SK-N-SH (cell line): ENCODE results near the gene EPO. TPM values are rescaled to one million over a fixed set of nuclear protein-coding genes. Genes with fewer than 3 reads are reported as not detected.

ENCODE experiments used
- CTCF ChIA-PET: fragments of 300-600, 350-600 bp; formaldehyde crosslinking; extraction: SDS; loops from one replicate; lab custom pipeline; 2021; lab: Yijun Ruan, JAX
- POLR2A ChIA-PET: fragments of 350-600 bp; sonication (Branson Sonifier 250); formaldehyde crosslinking; extraction: SDS; loops from one replicate; lab custom pipeline; 2020; ENCODE audit warnings: antibody characterized with exemption, inconsistent platforms; lab: Yijun Ruan, JAX
- DNase-seq: peaks from one replicate; pipeline ENCODE4 v3.0.0; 2012
- H2AFZ ChIP-seq: fragments of 200-600 bp; sonication (generic); 2 replicates; pipeline ENCODE4 v1.8.1; 2016; ENCODE audit warnings: antibody characterized with exemption, mild to moderate bottlenecking, low read depth
- H3F3A ChIP-seq: fragments of 200-600 bp; sonication (generic); replicated peaks from 2 replicates; pipeline ENCODE3; 2016; ENCODE audit warnings: antibody characterized with exemption, mild to moderate bottlenecking; ENCODE audit not compliant: insufficient read depth
- H3K27ac ChIP-seq, 2 experiments: fragments of 200-500 bp in 1 of 2; fragments of 200-600 bp in 1 of 2; sonication (Bioruptor generic) in 1 of 2; sonication (generic), shearing (Covaris generic) in 1 of 2; 2 replicates each; pipeline versions ENCODE4 v1.5.1 to v1.6.1; 2014 to 2016; ENCODE audit warnings: low read depth in 2 of 2, inconsistent platforms in 1 of 2, low read length in 1 of 2, mild to moderate bottlenecking in 1 of 2, mixed read lengths in 1 of 2
- H3K27me3 ChIP-seq: fragments of 200-600 bp; sonication (generic), shearing (Covaris generic); 2 replicates; pipeline ENCODE4 v1.6.1; 2016; ENCODE audit warnings: mixed run types; ENCODE audit not compliant: insufficient read depth
- H3K36me3 ChIP-seq, 2 experiments: fragments of 200-500 bp in 1 of 2; fragments of 200-600 bp in 1 of 2; sonication (Bioruptor generic) in 1 of 2; sonication (generic) in 1 of 2; replicated peaks in 1 of 2; 2 replicates each; pipeline versions ENCODE3 to v1.5.1; 2014 to 2016; ENCODE audit warnings: low read length in 1 of 2, mild to moderate bottlenecking in 1 of 2; ENCODE audit not compliant: insufficient read depth in 2 of 2, control insufficient read depth in 1 of 2
- H3K4me1 ChIP-seq, 2 experiments: fragments of 200-500 bp in 1 of 2; fragments of 200-600 bp in 1 of 2; sonication (Bioruptor generic) in 1 of 2; sonication (generic), shearing (Covaris generic) in 1 of 2; 2 replicates each; pipeline versions ENCODE4 v1.5.1 to v1.6.1; 2014 to 2016; ENCODE audit warnings: low read depth in 1 of 2, low read length in 1 of 2, mixed run types in 1 of 2; ENCODE audit not compliant: insufficient read depth in 2 of 2, control insufficient read depth in 1 of 2
- H3K4me2 ChIP-seq: fragments of 200-600 bp; sonication (generic), shearing (Covaris generic); 2 replicates; pipeline ENCODE4 v1.6.1; 2017; ENCODE audit warnings: mixed run types
- H3K4me3 ChIP-seq, 2 experiments: fragments of 200-500 bp in 1 of 2; fragments of 200-600 bp in 1 of 2; sonication (Bioruptor generic) in 1 of 2; sonication (generic), shearing (Covaris generic) in 1 of 2; 2 replicates each; pipeline versions ENCODE4 v1.5.1 to v1.8.1; 2014 to 2016; ENCODE audit warnings: low read depth in 2 of 2, inconsistent platforms in 1 of 2, low read length in 1 of 2, mild to moderate bottlenecking in 1 of 2, mixed read lengths in 1 of 2, moderate library complexity in 1 of 2
- H3K79me2 ChIP-seq: fragments of 200-600 bp; sonication (generic); 2 replicates; pipeline ENCODE4 v1.8.1; 2017; ENCODE audit warnings: mild to moderate bottlenecking; ENCODE audit not compliant: insufficient read depth
- H3K9ac ChIP-seq: fragments of 200-600 bp; sonication (generic); 2 replicates; pipeline ENCODE4 v1.6.1; 2017; ENCODE audit warnings: mixed run types
- H3K9me2 ChIP-seq: fragments of 200-600 bp; sonication (generic); 2 replicates; pipeline ENCODE4 v1.6.1; 2017; ENCODE audit warnings: mixed run types
- H3K9me3 ChIP-seq: fragments of 200-600 bp; sonication (generic); 2 replicates; pipeline ENCODE4 v1.6.1; 2017; ENCODE audit warnings: mixed run types, mild to moderate bottlenecking, moderate library complexity
- H4K20me1 ChIP-seq: fragments of 200-600 bp; sonication (generic); 2 replicates; pipeline ENCODE4 v1.6.1; 2017; ENCODE audit warnings: mild to moderate bottlenecking, mixed run types; ENCODE audit not compliant: insufficient read depth
- FOSL2 ChIP-seq: IDR thresholded peaks from 2 replicates; pipeline ENCODE4 v1.4.0; 2012; ENCODE audit warnings: low read depth, mild to moderate bottlenecking, moderate library complexity, borderline replicate concordance
- MXI1 ChIP-seq: IDR thresholded peaks from 2 replicates; pipeline ENCODE4 v1.6.1; 2012; ENCODE audit warnings: mild to moderate bottlenecking, low read depth, low read length, improper control_type of control experiment
- REST ChIP-seq: IDR thresholded peaks from 2 replicates; pipeline ENCODE4 v1.6.1; 2012; ENCODE audit warnings: mild to moderate bottlenecking, low read depth, low read length, moderate library complexity
- SIN3A ChIP-seq: IDR thresholded peaks from 2 replicates; pipeline ENCODE4 v1.6.1; 2012; ENCODE audit warnings: low read depth, mild to moderate bottlenecking, low read length, moderate library complexity, borderline replicate concordance
- TAF1 ChIP-seq: IDR thresholded peaks from 2 replicates; pipeline ENCODE4 v1.6.1; 2012; ENCODE audit warnings: low read depth, mild to moderate bottlenecking, low read length, moderate library complexity, borderline replicate concordance
- TEAD4 ChIP-seq: IDR thresholded peaks from 2 replicates; pipeline ENCODE4 v1.4.0; 2012; ENCODE audit warnings: mild to moderate bottlenecking, borderline replicate concordance; ENCODE audit not compliant: insufficient read depth
- YY1 ChIP-seq: IDR thresholded peaks from 2 replicates; pipeline ENCODE4 v1.4.0; 2012; ENCODE audit warnings: low read depth, mild to moderate bottlenecking
- WGBS: methylation state at CpG from one replicate; pipeline ENCODE4 v1.1.6; 2017; ENCODE audit warnings: low lambda C conversion rate; 5-methylcytosine and 5-hydroxymethylcytosine counted together
- polyA plus RNA-seq, 3 experiments: library from polyadenylated mRNA; depleted of rRNA; stranded (reverse); fragments of >200 nt; gene quantifications; 2 replicates each; pipeline ENCODE4 v1.2.3, GENCODE V29; 2012

Gene EPO
- polyA plus RNA-seq, 1 of the 3 experiments (the other 2 are of a cell fraction) = not detected

GRCh38 chr7:100688326-100688860 is 31.9 kb upstream of the EPO start:
- Histone ChIP-seq H2AFZ (no peak overlapping the region), H3K4me2 (no peak overlapping the region), H3K9me2 (no peaks in the 10 kb centered on the region), H3K27ac (no peak overlapping the region; a peak in 1 of 4 replicates), H3K27me3 (no peaks in the 10 kb centered on the region), H3K9ac (no peak overlapping the region), H3K36me3 (peaks cover 13 to 61% of the 10 kb centered on the region in 2 experiments), H3K4me3 (no peak overlapping the region), H3K79me2 (peaks cover 53% of the 10 kb centered on the region), H3K4me1 (peaks cover 18 to 23% of the 10 kb centered on the region in 2 experiments), H4K20me1 (peaks cover 54% of the 10 kb centered on the region), H3K9me3 (no peaks in the 10 kb centered on the region), H3F3A (peaks cover 13% of the 10 kb centered on the region)
- ChIA-PET POLR2A (no interaction called here), CTCF (interaction anchor here (0.8 to 11.0 kb wide), 8 partner anchors 9 to 164 kb away, joined by 3 to 227 read pairs (median 104); partner anchors contain the start of genes MOSPD3, POP7 and SLC12A9)
- TF ChIP-seq REST (no peak), FOSL2 (no peak), TEAD4 (no peak), MXI1 (no peak)
- WGBS = 93% methylated on average over 16 of the region's 16 CpGs
- no peak for DNase-seq

- H3K36me3 ChIP-seq = peaks cover 9 to 50% of the 10 kb centered on the region in 2 experiments
- peaks cover 52% of the 10 kb centered on the region for H4K20me1 ChIP-seq
Measured at GRCh38 chr7:100689230-100690135, 30.8 kb upstream of the EPO start.

More at GRCh38 chr7:100689230-100690135, 30.8 kb upstream of the EPO start:
- ChIA-PET CTCF (interaction anchor here (0.7 to 11.0 kb wide), 18 partner anchors 10 to 224 kb away, joined by 3 to 227 read pairs (median 14); partner anchors contain the start of genes ACTL6B, MOSPD3, POP7 and SLC12A9), POLR2A (interaction anchor here (0.6 to 1.9 kb wide), 4 partner anchors 11 to 202 kb away, joined by 3 to 6 read pairs (median 4); partner anchors contain the start of gene POP7)
- 95% methylated on average over 17 of the region's 18 CpGs for WGBS
- Histone ChIP-seq H3K9me3 (no peaks in the 10 kb centered on the region), H3K27me3 (no peaks in the 10 kb centered on the region), H3K9ac (no peak overlapping the region), H2AFZ (no peak overlapping the region), H3K4me3 (no peak overlapping the region), H3K27ac (no peak overlapping the region; a peak in 1 of 4 replicates), H3K4me2 (no peak overlapping the region), H3F3A (peaks cover 11% of the 10 kb centered on the region), H3K9me2 (no peaks in the 10 kb centered on the region), H3K79me2 (peaks cover 55% of the 10 kb centered on the region), H3K4me1 (peaks cover 18 to 23% of the 10 kb centered on the region in 2 experiments)
- no peak for DNase-seq
- TF ChIP-seq YY1 (no peak), SIN3A (no peak), FOSL2 (no peak), REST (no peak), TAF1 (no peak)
